Neural progenitor cell (in vitro differentiated cells): ENCODE data around the gene EVC. TPM values are rescaled to one million over a fixed set of nuclear protein-coding genes. Genes with fewer than 3 reads are reported as not detected.
A peak's percentile ranks its signal among the peaks of the same experiment; 100 is the strongest.

ENCODE experiments used
- DNase-seq: peaks from one replicate; pipeline ENCODE4 v3.0.0-alpha.2; 2016; ENCODE audit warnings: low spot score
- H2AFZ ChIP-seq: fragments of 200-600 bp; sonication (generic); replicated peaks from 2 replicates; pipeline ENCODE4 v1.6.1; 2016; ENCODE audit warnings: antibody characterized with exemption
- H3F3A ChIP-seq: fragments of 200-600 bp; sonication (generic); 2 replicates; pipeline ENCODE4 v1.6.1; 2016; ENCODE audit warnings: antibody characterized with exemption, low read depth
- H3K27ac ChIP-seq: fragments of 200-600 bp; sonication (generic); 2 replicates; pipeline ENCODE4 v1.5.1; 2016; ENCODE audit warnings: mild to moderate bottlenecking
- H3K27me3 ChIP-seq: fragments of 200-600 bp; sonication (generic); 2 replicates; pipeline ENCODE4 v1.6.1; 2016; ENCODE audit warnings: mild to moderate bottlenecking, moderate library complexity
- H3K36me3 ChIP-seq: fragments of 200-600 bp; sonication (generic); 2 replicates; pipeline ENCODE4 v1.5.1; 2016
- H3K4me1 ChIP-seq: fragments of 200-600 bp; sonication (generic); 2 replicates; pipeline ENCODE4 v1.6.1; 2016; ENCODE audit warnings: mixed run types
- H3K4me2 ChIP-seq: fragments of 200-600 bp; sonication (generic); 2 replicates; pipeline ENCODE4 v1.6.1; 2016
- H3K4me3 ChIP-seq: fragments of 200-600 bp; sonication (generic); 2 replicates; pipeline ENCODE4 v1.5.1; 2016
- H3K79me2 ChIP-seq: fragments of 200-600 bp; sonication (generic); 2 replicates; pipeline ENCODE4 v1.6.1; 2016; ENCODE audit warnings: low read depth
- H3K9ac ChIP-seq: fragments of 200-600 bp; sonication (generic); 2 replicates; pipeline ENCODE4 v1.6.1; 2016
- H3K9me3 ChIP-seq: fragments of 200-600 bp; sonication (generic); 2 replicates; pipeline ENCODE4 v1.5.1; 2016; ENCODE audit warnings: low read depth
- H4K20me1 ChIP-seq: fragments of 200-600 bp; sonication (generic); 2 replicates; pipeline ENCODE4 v1.6.1; 2016; ENCODE audit warnings: low read depth
- H3K27ac Mint-ChIP-seq: 3 replicates; pipeline ENCODE4 v1.8.0; 2021; ENCODE audit warnings: mixed read lengths
- H3K27me3 Mint-ChIP-seq: 2 replicates; pipeline ENCODE4 v1.8.0; 2022; ENCODE audit warnings: low read depth, mild to moderate bottlenecking, inconsistent platforms, moderate library complexity, mixed read lengths; ENCODE audit not compliant: insufficient read depth
- H3K36me3 Mint-ChIP-seq: 3 replicates; pipeline ENCODE4 v1.8.0; 2021; ENCODE audit warnings: mixed read lengths
- H3K4me1 Mint-ChIP-seq: 3 replicates; pipeline ENCODE4 v1.8.0; 2021; ENCODE audit warnings: mixed read lengths
- H3K4me3 Mint-ChIP-seq: 3 replicates; pipeline ENCODE4 v1.8.0; 2021; ENCODE audit warnings: mild to moderate bottlenecking, moderate library complexity, mixed read lengths
- H3K9me3 Mint-ChIP-seq: 3 replicates; pipeline ENCODE4 v1.8.0; 2020; ENCODE audit warnings: mixed read lengths
- CTCF ChIP-seq: fragments of 200-600 bp; sonication (generic); IDR thresholded peaks from 2 replicates; pipeline ENCODE4 v1.5.1; 2017; ENCODE audit warnings: antibody characterized with exemption, mild to moderate bottlenecking
- EZH2 ChIP-seq: fragments of 200-600 bp; sonication (generic); IDR thresholded peaks from 2 replicates; pipeline ENCODE4 v1.6.1; 2017; ENCODE audit warnings: antibody characterized with exemption, mild to moderate bottlenecking, moderate library complexity
- EZH2phosphoT487 ChIP-seq: fragments of 200-600 bp; sonication (generic); IDR thresholded peaks from 2 replicates; pipeline ENCODE4 v1.6.1; 2017; ENCODE audit warnings: antibody characterized with exemption
- total RNA-seq: library from RNA; depleted of rRNA; stranded (reverse); fragments of >200 nt; gene quantifications from 2 replicates; pipeline ENCODE4 v1.2.3, GENCODE V29; 2015; ENCODE audit warnings: low replicate concordance

EVC gene
- total RNA-seq, 1 donor from 2014 or later: 3.6 TPM

- no peaks in the 10 kb centered on the region for H3K4me1 Mint-ChIP-seq
- no peak overlapping the region for H3K27ac ChIP-seq
- H3K9ac ChIP-seq: no peak overlapping the region
- H3K79me2 ChIP-seq: no peaks in the 10 kb centered on the region
- H3K36me3 Mint-ChIP-seq: peaks cover 27% of the 10 kb centered on the region
- H3F3A ChIP-seq: peaks cover 11% of the 10 kb centered on the region
- H3K9me3 Mint-ChIP-seq: peaks cover 22% of the 10 kb centered on the region
- no peak overlapping the region for H2AFZ ChIP-seq
- DNase-seq: no peak
- H3K9me3 ChIP-seq: peaks cover 19% of the 10 kb centered on the region
- no peak for TF ChIP-seq EZH2
- no peak for TF ChIP-seq CTCF
- no peak for TF ChIP-seq EZH2phosphoT487
- H4K20me1 ChIP-seq: no peaks in the 10 kb centered on the region
- H3K27me3 ChIP-seq: no peaks in the 10 kb centered on the region
- H3K4me1 ChIP-seq: no peaks in the 10 kb centered on the region
- no peak overlapping the region for H3K27ac Mint-ChIP-seq
- H3K4me2 ChIP-seq: no peak overlapping the region
- H3K4me3 Mint-ChIP-seq: no peak overlapping the region
- peaks cover 11% of the 10 kb centered on the region for H3K36me3 ChIP-seq
- H3K4me3 ChIP-seq: no peak overlapping the region
- H3K27me3 Mint-ChIP-seq: peaks cover 4% of the 10 kb centered on the region
Observed at GRCh38 chr4:5774416-5775036, 63.5 kb downstream of the EVC start.

GRCh38 chr4:5776510-5776909 is 65.5 kb downstream of the EVC start:
- Mint-ChIP-seq H3K27me3 (peaks cover 5% of the 10 kb centered on the region), H3K4me1 (no peaks in the 10 kb centered on the region), H3K36me3 (peaks cover 20% of the 10 kb centered on the region), H3K9me3 (peaks cover 22% of the 10 kb centered on the region), H3K4me3 (no peak overlapping the region), H3K27ac (no peak overlapping the region)
- no peak for TF ChIP-seq CTCF
- no peak for TF ChIP-seq EZH2
- TF ChIP-seq EZH2phosphoT487: no peak
- Histone ChIP-seq H3K79me2 (no peaks in the 10 kb centered on the region), H3K27ac (no peak overlapping the region), H3K4me1 (no peaks in the 10 kb centered on the region), H3K9me3 (peaks cover 19% of the 10 kb centered on the region), H2AFZ (no peak overlapping the region), H3K4me3 (no peak overlapping the region), H3K27me3 (no peaks in the 10 kb centered on the region), H3F3A (peaks cover 11% of the 10 kb centered on the region), H4K20me1 (no peaks in the 10 kb centered on the region), H3K4me2 (no peak overlapping the region), H3K36me3 (peaks cover 11% of the 10 kb centered on the region), H3K9ac (no peak overlapping the region)
- no peak for DNase-seq

DNA sequence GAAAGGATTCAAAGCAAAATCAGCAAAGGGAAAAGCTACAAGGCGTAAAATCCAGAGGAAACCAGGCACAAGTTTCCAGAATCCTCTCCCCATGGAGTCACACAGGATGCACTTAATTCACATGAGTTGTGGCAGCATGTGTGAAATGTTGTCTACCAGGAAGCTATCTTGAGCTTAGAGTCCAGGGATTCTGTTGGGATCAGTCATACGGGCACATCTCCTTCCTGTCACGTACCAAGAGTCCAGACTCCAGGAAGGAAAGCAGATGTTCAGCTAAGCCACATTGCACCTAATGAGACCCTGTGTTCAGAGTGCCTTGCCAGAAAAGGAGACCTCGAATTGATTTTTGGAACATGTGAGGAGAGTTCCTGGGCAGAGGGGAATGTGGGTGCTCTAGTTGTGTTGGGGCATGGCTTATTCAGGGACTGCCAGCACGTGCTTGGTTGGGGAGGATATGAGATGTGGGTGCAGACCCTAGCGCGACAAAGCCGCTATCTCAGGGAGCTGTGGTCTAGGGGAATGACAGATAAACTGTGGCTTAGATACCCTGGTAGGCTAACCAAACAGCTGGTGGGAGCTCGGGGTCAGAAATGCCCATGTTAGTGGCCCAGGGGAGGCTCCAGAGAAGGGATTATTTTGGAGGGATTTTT is 70.0 kb downstream of the EVC start:
- Histone ChIP-seq H3F3A (peaks cover 7% of the 10 kb centered on the region), H3K4me2 (no peak overlapping the region), H3K79me2 (no peaks in the 10 kb centered on the region), H3K27me3 (no peaks in the 10 kb centered on the region), H3K9me3 (peaks cover 13% of the 10 kb centered on the region), H4K20me1 (no peaks in the 10 kb centered on the region), H3K27ac (no peak overlapping the region), H3K4me3 (no peak overlapping the region), H3K9ac (no peak overlapping the region), H3K4me1 (peaks cover 10% of the 10 kb centered on the region), H2AFZ (no peak overlapping the region), H3K36me3 (peaks cover 9% of the 10 kb centered on the region)
- peak overlapping the region; percentile 26 for H3K27ac Mint-ChIP-seq
- H3K4me3 Mint-ChIP-seq: no peak overlapping the region
- H3K9me3 Mint-ChIP-seq: peaks cover 14% of the 10 kb centered on the region
- peaks cover 25% of the 10 kb centered on the region for H3K36me3 Mint-ChIP-seq
- TF ChIP-seq EZH2phosphoT487: no peak
- TF ChIP-seq EZH2: no peak
- TF ChIP-seq CTCF: no peak
- peaks cover 5% of the 10 kb centered on the region for H3K27me3 Mint-ChIP-seq
- DNase-seq: no peak
- H3K4me1 Mint-ChIP-seq: no peaks in the 10 kb centered on the region
